DND-41 (cell line): ENCODE measurements around the gene AP5M1.

Source experiments
- ATAC-seq: fragments of 200-7000 bp; cut with Tn5 transposase; 3 replicates; pipeline ENCODE4 v1.9.1; 2021; ENCODE audit warnings: low read depth; ENCODE audit not compliant: insufficient read depth
- DNase-seq: peaks from one replicate; pipeline ENCODE4 v3.0.0-alpha.2; 2020
- H2AFZ ChIP-seq: 2 replicates; pipeline ENCODE4 v1.6.0; 2012; ENCODE audit warnings: low read depth, low read length
- H3K27ac ChIP-seq: 2 replicates; pipeline ENCODE4 v1.5.1; 2012; ENCODE audit warnings: low read length, inconsistent platforms
- H3K27me3 ChIP-seq: fragments of 200-600 bp; sonication (generic); 2 replicates; pipeline ENCODE4 v1.6.0; 2012; ENCODE audit warnings: low read length, mild to moderate bottlenecking, inconsistent platforms; ENCODE audit not compliant: insufficient read depth, poor library complexity
- H3K36me3 ChIP-seq: 2 replicates; pipeline ENCODE4 v1.5.1; 2012; ENCODE audit warnings: low read length, inconsistent platforms; ENCODE audit not compliant: insufficient read depth
- H3K4me1 ChIP-seq: 2 replicates; pipeline ENCODE4 v1.5.1; 2012; ENCODE audit warnings: mild to moderate bottlenecking, low read length; ENCODE audit not compliant: insufficient read depth
- H3K4me2 ChIP-seq: 2 replicates; pipeline ENCODE4 v1.6.0; 2012; ENCODE audit warnings: mild to moderate bottlenecking, moderate library complexity, low read length, inconsistent platforms; ENCODE audit not compliant: insufficient read depth
- H3K4me3 ChIP-seq, 2 experiments: fragments of 200-600 bp in 1 of 2; shearing (Covaris generic) in 1 of 2; 2 replicates each; pipeline ENCODE4 v1.5.1; 2012 to 2016; ENCODE audit warnings: inconsistent platforms in 2 of 2, low read length in 2 of 2, mild to moderate bottlenecking in 2 of 2, low read depth in 1 of 2, moderate library complexity in 1 of 2
- H3K79me2 ChIP-seq: 2 replicates; pipeline ENCODE4 v1.6.0; 2012; ENCODE audit warnings: low read length, inconsistent platforms; ENCODE audit not compliant: insufficient read depth
- H3K9ac ChIP-seq: 2 replicates; pipeline ENCODE4 v1.6.0; 2012; ENCODE audit warnings: low read depth, mild to moderate bottlenecking, inconsistent platforms, low read length, moderate library complexity
- H3K9me3 ChIP-seq: 2 replicates; pipeline ENCODE4 v1.5.1; 2012; ENCODE audit warnings: low read length, moderate library complexity, mild to moderate bottlenecking, inconsistent platforms; ENCODE audit not compliant: insufficient read depth, severe bottlenecking
- H4K20me1 ChIP-seq: 2 replicates; pipeline ENCODE4 v1.6.0; 2012; ENCODE audit warnings: low read length; ENCODE audit not compliant: insufficient read depth
- EZH2 ChIP-seq: IDR thresholded peaks from 3 replicates; pipeline ENCODE4 v1.6.1; 2012; ENCODE audit warnings: borderline replicate concordance, low read depth, mild to moderate bottlenecking, moderate library complexity, low read length, inconsistent platforms; ENCODE audit not compliant: severe bottlenecking
- TF ChIP-seq, protein P1 (sequence below): IDR thresholded peaks from 2 replicates; pipeline ENCODE4 v1.5.1; 2012; ENCODE audit warnings: borderline replicate concordance, low read length, moderate library complexity, mild to moderate bottlenecking; ENCODE audit not compliant: poor library complexity, severe bottlenecking; ENCODE audit errors: extremely low read depth

AP5M1 gene

DNA sequence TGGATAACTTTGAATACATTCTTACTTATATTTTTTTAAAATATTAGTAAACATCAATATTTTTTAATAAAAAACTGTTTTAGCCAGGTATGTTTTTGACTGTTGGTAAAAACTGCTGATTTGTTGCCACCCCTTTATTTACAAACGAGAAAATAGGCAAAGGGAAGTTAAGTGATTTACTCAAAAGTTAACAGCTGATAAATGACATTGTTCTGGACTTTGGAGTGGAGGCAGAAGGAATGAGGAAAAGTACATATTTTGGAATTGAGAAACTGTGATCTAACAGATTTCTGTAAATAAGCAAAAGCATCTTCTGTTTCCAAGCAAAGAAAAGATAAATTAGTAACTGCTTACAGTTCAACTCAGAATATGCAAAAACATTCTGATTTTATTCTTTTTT is 4.5 kb downstream of the AP5M1 start:
- TF ChIP-seq, protein P1, sequence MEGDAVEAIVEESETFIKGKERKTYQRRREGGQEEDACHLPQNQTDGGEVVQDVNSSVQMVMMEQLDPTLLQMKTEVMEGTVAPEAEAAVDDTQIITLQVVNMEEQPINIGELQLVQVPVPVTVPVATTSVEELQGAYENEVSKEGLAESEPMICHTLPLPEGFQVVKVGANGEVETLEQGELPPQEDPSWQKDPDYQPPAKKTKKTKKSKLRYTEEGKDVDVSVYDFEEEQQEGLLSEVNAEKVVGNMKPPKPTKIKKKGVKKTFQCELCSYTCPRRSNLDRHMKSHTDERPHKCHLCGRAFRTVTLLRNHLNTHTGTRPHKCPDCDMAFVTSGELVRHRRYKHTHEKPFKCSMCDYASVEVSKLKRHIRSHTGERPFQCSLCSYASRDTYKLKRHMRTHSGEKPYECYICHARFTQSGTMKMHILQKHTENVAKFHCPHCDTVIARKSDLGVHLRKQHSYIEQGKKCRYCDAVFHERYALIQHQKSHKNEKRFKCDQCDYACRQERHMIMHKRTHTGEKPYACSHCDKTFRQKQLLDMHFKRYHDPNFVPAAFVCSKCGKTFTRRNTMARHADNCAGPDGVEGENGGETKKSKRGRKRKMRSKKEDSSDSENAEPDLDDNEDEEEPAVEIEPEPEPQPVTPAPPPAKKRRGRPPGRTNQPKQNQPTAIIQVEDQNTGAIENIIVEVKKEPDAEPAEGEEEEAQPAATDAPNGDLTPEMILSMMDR, result no peak
- no peak for TF ChIP-seq EZH2
- no peak overlapping the region for H3K4me3 ChIP-seq
- H3K27me3 ChIP-seq, result no peaks in the 10 kb centered on the region
- no peak overlapping the region for H3K9ac ChIP-seq
- H3K79me2 ChIP-seq, result peaks cover 77% of the 10 kb centered on the region
- H3K9me3 ChIP-seq, result no peaks in the 10 kb centered on the region
- H3K36me3 ChIP-seq, result peaks cover 34% of the 10 kb centered on the region
- H2AFZ ChIP-seq, result no peak overlapping the region
- H3K4me1 ChIP-seq, result peaks cover 28% of the 10 kb centered on the region
- H3K4me2 ChIP-seq, result 0 out of 2 replicates have a peak overlapping the region, but pooled peaks have one; percentile 19
- peaks cover 21% of the 10 kb centered on the region for H4K20me1 ChIP-seq
- H3K27ac ChIP-seq, result no peak overlapping the region
- DNase-seq, result no peak
- no peak for ATAC-seq

DNA sequence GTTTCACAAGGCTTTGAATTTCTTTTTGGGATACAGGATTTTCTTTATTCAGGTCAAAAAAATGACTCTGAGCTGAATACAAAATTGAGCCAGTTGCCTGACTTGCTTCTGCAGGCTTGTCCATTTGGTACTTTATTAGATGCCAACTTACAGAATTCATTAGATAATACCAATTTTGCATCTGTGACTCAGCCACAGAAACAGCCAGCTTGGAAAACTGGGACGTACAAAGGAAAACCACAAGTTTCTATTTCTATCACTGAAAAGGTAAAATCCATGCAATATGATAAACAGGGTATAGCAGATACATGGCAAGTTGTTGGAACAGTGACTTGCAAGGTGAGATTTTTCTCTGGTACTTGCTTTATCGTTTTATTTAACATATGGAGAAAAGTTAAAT is 5.8 kb downstream of the AP5M1 start:
- TF ChIP-seq EZH2, result no peak
- TF ChIP-seq, protein P1, result no peak
- peaks cover 65% of the 10 kb centered on the region for H3K79me2 ChIP-seq
- H4K20me1 ChIP-seq, result peaks cover 23% of the 10 kb centered on the region
- H3K9me3 ChIP-seq, result no peaks in the 10 kb centered on the region
- H3K27me3 ChIP-seq, result no peaks in the 10 kb centered on the region
- no peak for DNase-seq
- H3K9ac ChIP-seq, result no peak overlapping the region
- H3K4me3 ChIP-seq, result no peak overlapping the region
- no peak overlapping the region for H3K27ac ChIP-seq
- peaks cover 43% of the 10 kb centered on the region for H3K36me3 ChIP-seq
- no peak for ATAC-seq
- peaks cover 28% of the 10 kb centered on the region for H3K4me1 ChIP-seq
- no peak overlapping the region for H3K4me2 ChIP-seq
- no peak overlapping the region for H2AFZ ChIP-seq

DNA sequence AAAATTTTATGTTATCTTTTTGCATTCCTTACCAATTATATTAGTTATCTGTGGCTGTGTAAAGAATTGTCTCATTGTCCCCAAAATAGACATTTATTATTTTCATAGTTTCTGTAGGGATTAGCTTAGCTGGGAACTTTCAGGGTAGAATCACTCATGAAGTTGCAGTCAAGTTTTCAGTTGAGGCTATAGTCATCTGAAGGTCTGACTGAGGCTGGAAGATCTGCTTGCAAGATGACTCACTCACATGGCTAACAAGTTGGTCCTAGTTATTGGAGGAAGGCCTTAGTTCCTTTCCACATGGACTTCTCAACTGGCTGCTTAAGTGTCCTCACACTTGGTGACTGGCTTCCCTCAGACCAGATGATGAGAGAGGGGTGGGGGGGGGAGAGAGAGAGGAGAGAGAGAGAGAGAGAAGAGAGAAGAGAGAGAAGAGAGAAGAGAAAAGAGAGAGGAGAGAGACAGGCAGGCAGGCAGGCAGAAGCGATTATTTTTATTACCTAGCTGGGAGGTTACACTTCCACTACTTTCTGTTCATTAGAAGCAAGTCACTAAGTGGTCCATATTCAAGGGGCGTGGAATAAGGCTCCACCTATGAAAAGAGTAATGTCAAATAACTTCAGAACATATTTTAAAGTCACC is 6.4 kb downstream of the AP5M1 start:
- TF ChIP-seq EZH2, result no peak
- ATAC-seq (no peak), DNase-seq (no peak)
- Histone ChIP-seq H2AFZ (no peak overlapping the region), H3K27ac (no peak overlapping the region), H3K9me3 (no peaks in the 10 kb centered on the region), H3K4me2 (no peak overlapping the region), H3K36me3 (peaks cover 43% of the 10 kb centered on the region), H3K9ac (no peak overlapping the region), H3K79me2 (peaks cover 59% of the 10 kb centered on the region), H3K27me3 (no peaks in the 10 kb centered on the region), H4K20me1 (peaks cover 23% of the 10 kb centered on the region), H3K4me3 (no peak overlapping the region), H3K4me1 (peaks cover 24% of the 10 kb centered on the region)

DNA sequence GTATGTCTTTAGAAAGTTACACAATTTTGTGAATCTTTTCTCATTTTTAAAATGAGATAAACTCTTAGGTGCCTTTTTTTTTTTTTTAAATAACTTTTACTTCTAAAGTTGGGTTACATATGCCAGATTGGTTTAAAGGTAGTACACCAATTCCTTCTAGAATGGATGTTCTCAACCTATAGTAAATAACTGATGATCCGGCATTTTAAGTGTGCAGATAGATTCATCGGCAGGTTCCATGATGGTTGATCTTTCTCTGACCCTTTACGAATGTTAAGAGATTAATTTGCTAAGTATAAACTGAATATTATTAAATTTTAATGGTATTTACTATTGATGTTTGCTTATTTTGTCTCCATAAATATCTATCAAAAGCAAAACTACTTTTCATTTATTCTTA is 8.3 kb downstream of the AP5M1 start:
- Histone ChIP-seq H3K4me3 (no peak overlapping the region), H3K27ac (no peak overlapping the region), H3K4me2 (no peak overlapping the region), H3K9me3 (no peaks in the 10 kb centered on the region), H3K79me2 (peaks cover 40% of the 10 kb centered on the region), H3K36me3 (peaks cover 54% of the 10 kb centered on the region), H3K4me1 (peaks cover 7% of the 10 kb centered on the region; the same call in 1 of the 2 replicates), H3K27me3 (no peaks in the 10 kb centered on the region), H2AFZ (no peak overlapping the region), H3K9ac (no peak overlapping the region), H4K20me1 (peaks cover 17% of the 10 kb centered on the region; the same call in 1 of the 2 replicates)
- TF ChIP-seq, protein P1, result no peak
- TF ChIP-seq EZH2, result no peak
- ATAC-seq (no peak), DNase-seq (no peak)
